H9 (cell line): Measurements from ENCODE around the gene NKAPD1. TPM values are rescaled to one million over a fixed set of nuclear protein-coding genes. Genes with fewer than 3 reads are reported as not detected.
A peak's percentile ranks its signal among the peaks of the same experiment; 100 is the strongest.

Experiments
- DNase-seq: peaks from one replicate; pipeline ENCODE4 v3.0.0-alpha.2; 2017
- H2AFZ ChIP-seq: one replicate; pipeline ENCODE4 v1.6.1; 2013; ENCODE audit warnings: mild to moderate bottlenecking, low read length, control low read depth, moderate library complexity
- H2AK5ac ChIP-seq: 2 replicates; pipeline ENCODE4 v1.6.1; 2013; ENCODE audit warnings: low read length, control low read depth, mixed read lengths; ENCODE audit not compliant: insufficient read length
- H2BK120ac ChIP-seq: one replicate; pipeline ENCODE4 v1.6.1; 2013; ENCODE audit warnings: low read depth, mild to moderate bottlenecking, low read length, control low read depth, inconsistent platforms; ENCODE audit not compliant: poor library complexity, severe bottlenecking
- H2BK12ac ChIP-seq: 2 replicates; pipeline ENCODE4 v1.6.1; 2013; ENCODE audit warnings: low read length, control low read depth, mixed read lengths, low read depth; ENCODE audit not compliant: insufficient read length
- H2BK15ac ChIP-seq: 2 replicates; pipeline ENCODE4 v1.6.1; 2013; ENCODE audit warnings: low read depth, low read length, control low read depth
- H2BK20ac ChIP-seq: one replicate; pipeline ENCODE4 v1.6.1; 2013; ENCODE audit warnings: low read depth, mild to moderate bottlenecking, low read length, control low read depth, inconsistent platforms; ENCODE audit not compliant: poor library complexity, severe bottlenecking
- H2BK5ac ChIP-seq: 2 replicates; pipeline ENCODE4 v1.6.1; 2013; ENCODE audit warnings: low read length, control low read depth, mixed read lengths; ENCODE audit not compliant: insufficient read length
- H3K14ac ChIP-seq: 2 replicates; pipeline ENCODE4 v1.6.1; 2013; ENCODE audit warnings: low read length, control low read depth; ENCODE audit not compliant: insufficient read depth
- H3K18ac ChIP-seq: 2 replicates; pipeline ENCODE4 v1.6.1; 2013; ENCODE audit warnings: low read depth, mild to moderate bottlenecking, mixed read lengths, low read length, control low read depth; ENCODE audit not compliant: insufficient read length
- H3K23ac ChIP-seq: 2 replicates; pipeline ENCODE4 v1.6.1; 2013; ENCODE audit warnings: low read length, control low read depth, mixed read lengths, low read depth; ENCODE audit not compliant: insufficient read length
- H3K23me2 ChIP-seq: 2 replicates; pipeline ENCODE4 v1.6.1; 2013; ENCODE audit warnings: low read depth, mild to moderate bottlenecking, mixed read lengths, low read length, control low read depth; ENCODE audit not compliant: insufficient read length, poor library complexity, severe bottlenecking
- H3K27ac ChIP-seq: 2 replicates; pipeline ENCODE4 v1.5.1; 2013; ENCODE audit warnings: low read length, control low read depth, mixed read lengths, low read depth; ENCODE audit not compliant: insufficient read length
- H3K27me3 ChIP-seq: 2 replicates; pipeline ENCODE4 v1.6.1; 2013; ENCODE audit warnings: low read length, control low read depth, inconsistent platforms; ENCODE audit not compliant: insufficient read depth
- H3K4ac ChIP-seq: 2 replicates; pipeline ENCODE4 v1.6.1; 2013; ENCODE audit warnings: low read depth, mild to moderate bottlenecking, control low read depth, inconsistent platforms, low read length, moderate library complexity
- H3K4me1 ChIP-seq: 2 replicates; pipeline ENCODE4 v1.6.1; 2013; ENCODE audit warnings: low read length, control low read depth, inconsistent platforms; ENCODE audit not compliant: insufficient read depth
- H3K4me2 ChIP-seq: 2 replicates; pipeline ENCODE4 v1.6.1; 2013; ENCODE audit warnings: low read length, control low read depth, mixed read lengths; ENCODE audit not compliant: insufficient read length, insufficient read depth
- H3K56ac ChIP-seq: 2 replicates; pipeline ENCODE4 v1.6.1; 2013; ENCODE audit warnings: low read depth, mild to moderate bottlenecking, mixed read lengths, low read length, control low read depth; ENCODE audit not compliant: insufficient read length
- H3K79me1 ChIP-seq: 2 replicates; pipeline ENCODE4 v1.6.1; 2013; ENCODE audit warnings: low read depth, mild to moderate bottlenecking, moderate library complexity, low read length, control low read depth, inconsistent platforms; ENCODE audit not compliant: insufficient read depth, poor library complexity, severe bottlenecking
- H3K79me2 ChIP-seq: 2 replicates; pipeline ENCODE4 v1.6.1; 2013; ENCODE audit warnings: low read length, control low read depth, inconsistent platforms; ENCODE audit not compliant: insufficient read depth
- H3K9ac ChIP-seq: 2 replicates; pipeline ENCODE4 v1.6.1; 2013; ENCODE audit warnings: low read length, control low read depth, mixed read lengths; ENCODE audit not compliant: insufficient read length; ENCODE audit errors: extremely low read depth
- H3K9me3 ChIP-seq: one replicate; pipeline ENCODE4 v1.6.1; 2013; ENCODE audit warnings: low read depth, low read length, inconsistent platforms; ENCODE audit not compliant: control insufficient read depth
- H3T11ph ChIP-seq: one replicate; pipeline ENCODE4 v1.6.1; 2013; ENCODE audit warnings: mild to moderate bottlenecking, low read length, control low read depth, inconsistent platforms
- H4K20me1 ChIP-seq: one replicate; pipeline ENCODE4 v1.6.1; 2013; ENCODE audit not compliant: control insufficient read depth, insufficient read length, insufficient read depth
- H4K5ac ChIP-seq: 2 replicates; pipeline ENCODE4 v1.6.1; 2013; ENCODE audit warnings: low read depth, mild to moderate bottlenecking, mixed read lengths, low read length, control low read depth; ENCODE audit not compliant: insufficient read length
- H4K8ac ChIP-seq: replicated peaks from 2 replicates; pipeline ENCODE4 v1.6.1; 2013; ENCODE audit warnings: low read length, control low read depth, mixed read lengths, low read depth; ENCODE audit not compliant: insufficient read length
- H4K91ac ChIP-seq: 2 replicates; pipeline ENCODE4 v1.6.1; 2013; ENCODE audit warnings: low read depth, mild to moderate bottlenecking, moderate library complexity, mixed read lengths, low read length, control low read depth; ENCODE audit not compliant: insufficient read length
- H3K27ac Mint-ChIP-seq, 3 experiments: 2 replicates in 2 of 3; 3 replicates in 1 of 3; pipeline ENCODE4 v1.8.0; 2020 to 2021; ENCODE audit warnings: mixed read lengths in 3 of 3, mild to moderate bottlenecking in 1 of 3, moderate library complexity in 1 of 3
- H3K27me3 Mint-ChIP-seq: 2 replicates; pipeline ENCODE4 v1.8.0; 2021; ENCODE audit warnings: low read depth, mild to moderate bottlenecking, moderate library complexity, mixed read lengths
- H3K36me3 Mint-ChIP-seq, 3 experiments: 2 replicates in 2 of 3; 3 replicates in 1 of 3; pipeline ENCODE4 v1.8.0; 2020 to 2021; ENCODE audit warnings: low read depth in 3 of 3, mixed read lengths in 3 of 3; ENCODE audit not compliant: insufficient read depth in 1 of 3
- H3K4me1 Mint-ChIP-seq, 2 experiments: 2 replicates each; pipeline ENCODE4 v1.8.0; 2020; ENCODE audit warnings: mixed read lengths in 2 of 2
- H3K4me3 Mint-ChIP-seq, 2 experiments: 2 replicates in 1 of 2; 3 replicates in 1 of 2; pipeline ENCODE4 v1.8.0; 2020 to 2021; ENCODE audit warnings: mild to moderate bottlenecking in 2 of 2, mixed read lengths in 2 of 2, moderate library complexity in 1 of 2
- H3K9me3 Mint-ChIP-seq, 2 experiments: 2 replicates in 1 of 2; 3 replicates in 1 of 2; pipeline ENCODE4 v1.8.0; 2020; ENCODE audit warnings: mild to moderate bottlenecking in 2 of 2, mixed read lengths in 2 of 2, moderate library complexity in 1 of 2
- WGBS: extraction: QIAGEN DNeasy Blood & Tissue Kit; methylation state at CpG from one replicate; pipeline ENCODE4 v1.1.7; 2013; ENCODE audit warnings: missing lambda C conversion rate, low lambda C conversion rate, mixed read lengths; ENCODE audit not compliant: insufficient read length; ENCODE audit errors: extremely low coverage; 5-methylcytosine and 5-hydroxymethylcytosine counted together
- long read RNA-seq: library from polyadenylated mRNA; unstranded; transcript quantifications from one replicate; pipeline ENCODE4 v2.0.0, GENCODE V29; 2020
- total RNA-seq: library from RNA; stranded (reverse); gene quantifications from 2 replicates; pipeline ENCODE4 v1.2.1, GENCODE V29; 2021
- TF ChIP-seq, protein P1 (sequence below): fragments of 200-600 bp; sonication (generic); conservative IDR thresholded peaks from 3 replicates; pipeline ENCODE4 v1.8.0; 2021; ENCODE audit warnings: antibody characterized with exemption, mild to moderate bottlenecking

Gene NKAPD1, protein sequence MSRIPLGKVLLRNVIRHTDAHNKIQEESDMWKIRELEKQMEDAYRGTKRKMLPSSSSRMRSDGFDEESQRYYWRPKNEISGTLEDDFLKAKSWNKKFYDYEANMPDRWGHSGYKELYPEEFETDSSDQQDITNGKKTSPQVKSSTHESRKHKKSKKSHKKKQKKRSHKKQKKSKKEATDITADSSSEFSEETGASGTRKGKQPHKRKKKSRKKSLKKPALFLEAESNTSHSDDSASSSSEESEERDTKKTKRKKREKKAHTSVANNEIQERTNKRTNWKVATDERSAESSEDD
- total RNA-seq, result 22.7 and 25.9 TPM in 2 replicates
- long read RNA-seq, transcript NKAPD1-202 (6 exons, 3,669 nt), result major isoform, 39 of 71 reads
- long read RNA-seq, transcript NKAPD1-201 (6 exons, 3,693 nt), result minor isoform, 7 of 71 reads
- long read RNA-seq, partial matches to known transcripts, result 5 of 71 reads
- long read RNA-seq, other reads (novel, unspliced or antisense), result 17 of 71 reads

- peak within 1 kb of the TSS; percentile 94 for H3K14ac ChIP-seq
- peak within 1 kb of the TSS; percentile 96 to 98 for H3K4me3 Mint-ChIP-seq
- peaks cover 0 to 25% (median 21%) of the 10 kb centered on the region in 3 experiments; a peak in 5 of 7 replicates for H3K36me3 Mint-ChIP-seq
- peak within 1 kb of the TSS; percentile 93 for H3K27ac ChIP-seq
- no peaks in the 10 kb centered on the region for H3K9me3 Mint-ChIP-seq
- H4K91ac ChIP-seq, result no peak within 1 kb of the TSS
- H4K8ac ChIP-seq, result no peak within 1 kb of the TSS
- DNase-seq, result peak; percentile 84
- peak within 1 kb of the TSS; percentile 93 for H3K18ac ChIP-seq
- H2AK5ac ChIP-seq, result no peak within 1 kb of the TSS
- no peak within 1 kb of the TSS for H3K4ac ChIP-seq
- no peak within 1 kb of the TSS for H4K5ac ChIP-seq
- no peak within 1 kb of the TSS for H2BK120ac ChIP-seq
- peaks cover 10 to 20% of the 10 kb centered on the region in 2 experiments for H3K4me1 Mint-ChIP-seq
- 0 out of 2 replicates have a peak, but pooled peaks cover 2% of the 10 kb centered on the region for H3K27me3 Mint-ChIP-seq
- no peaks in the 10 kb centered on the region for H3K79me1 ChIP-seq
- no peak within 1 kb of the TSS for H3K56ac ChIP-seq
- H2BK5ac ChIP-seq, result no peak within 1 kb of the TSS
- TF ChIP-seq, protein P1, sequence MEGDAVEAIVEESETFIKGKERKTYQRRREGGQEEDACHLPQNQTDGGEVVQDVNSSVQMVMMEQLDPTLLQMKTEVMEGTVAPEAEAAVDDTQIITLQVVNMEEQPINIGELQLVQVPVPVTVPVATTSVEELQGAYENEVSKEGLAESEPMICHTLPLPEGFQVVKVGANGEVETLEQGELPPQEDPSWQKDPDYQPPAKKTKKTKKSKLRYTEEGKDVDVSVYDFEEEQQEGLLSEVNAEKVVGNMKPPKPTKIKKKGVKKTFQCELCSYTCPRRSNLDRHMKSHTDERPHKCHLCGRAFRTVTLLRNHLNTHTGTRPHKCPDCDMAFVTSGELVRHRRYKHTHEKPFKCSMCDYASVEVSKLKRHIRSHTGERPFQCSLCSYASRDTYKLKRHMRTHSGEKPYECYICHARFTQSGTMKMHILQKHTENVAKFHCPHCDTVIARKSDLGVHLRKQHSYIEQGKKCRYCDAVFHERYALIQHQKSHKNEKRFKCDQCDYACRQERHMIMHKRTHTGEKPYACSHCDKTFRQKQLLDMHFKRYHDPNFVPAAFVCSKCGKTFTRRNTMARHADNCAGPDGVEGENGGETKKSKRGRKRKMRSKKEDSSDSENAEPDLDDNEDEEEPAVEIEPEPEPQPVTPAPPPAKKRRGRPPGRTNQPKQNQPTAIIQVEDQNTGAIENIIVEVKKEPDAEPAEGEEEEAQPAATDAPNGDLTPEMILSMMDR, result no peak; the same call in 2 of the 3 replicates
- H2BK15ac ChIP-seq, result no peak within 1 kb of the TSS
- no peak within 1 kb of the TSS for H2BK12ac ChIP-seq
- peak within 1 kb of the TSS; percentile 95 for H3K4me2 ChIP-seq
- peak within 1 kb of the TSS; percentile 87 for H3K9ac ChIP-seq
- no peak within 1 kb of the TSS for H2BK20ac ChIP-seq
- H3K9me3 ChIP-seq, result no peaks in the 10 kb centered on the region
- WGBS, result no CpG with 5 or more reads among the region's 43 CpGs
- H4K20me1 ChIP-seq, result no peaks in the 10 kb centered on the region
- H3K27ac Mint-ChIP-seq, result peak within 1 kb of the TSS; percentile 100
- H3K27me3 ChIP-seq, result no peaks in the 10 kb centered on the region
- no peak within 1 kb of the TSS for H3K23ac ChIP-seq
- H3T11ph ChIP-seq, result no peak within 1 kb of the TSS
- peak within 1 kb of the TSS; percentile 92 for H2AFZ ChIP-seq
- no peaks in the 10 kb centered on the region for H3K4me1 ChIP-seq
- H3K79me2 ChIP-seq, result peaks cover 2% of the 10 kb centered on the region; the same call in 1 of the 2 replicates
- H3K23me2 ChIP-seq, result peaks cover 6% of the 10 kb centered on the region
Measured at GRCh38 chr11:112073941-112074811, at the start of gene NKAPD1, which contains the start of gene PIH1D2. NKAPD1 (plus strand) TSS chr11:112074299; CDS start chr11:112075575, 1,276 bp downstream. PIH1D2 (minus strand) TSS chr11:112074017; CDS start chr11:112073174, 843 bp downstream.
